Erythroblast (primary cell): Measurements from ENCODE around the gene OR8K3.

ENCODE experiments used
- GATA1 ChIP-seq: IDR thresholded peaks from 2 replicates; pipeline ENCODE4 v1.6.1; 2011; ENCODE audit warnings: low read depth, mild to moderate bottlenecking, control low read depth, low read length, moderate library complexity
- POLR2A ChIP-seq: IDR thresholded peaks from 2 replicates; pipeline ENCODE4 v1.6.1; 2011; ENCODE audit warnings: mild to moderate bottlenecking, low read length

DNA sequence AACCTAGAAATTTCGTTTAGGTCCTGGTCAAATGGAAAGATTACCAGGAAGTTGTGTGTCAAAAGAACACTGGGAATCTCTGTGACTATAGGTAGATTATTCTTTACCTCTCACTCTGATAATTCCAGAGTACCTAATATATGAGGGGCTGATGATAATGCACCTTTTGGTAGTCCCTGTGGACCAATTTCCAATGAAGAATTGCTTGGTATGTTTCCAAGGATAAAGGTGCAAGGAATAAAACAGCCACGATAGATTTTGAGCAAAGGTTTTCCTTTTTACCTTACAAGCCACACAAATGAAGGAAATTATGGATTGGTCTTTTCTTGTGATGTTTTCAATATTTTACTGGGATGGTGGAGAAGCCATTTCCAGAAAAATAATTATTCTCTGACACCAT is 22.8 kb upstream of the OR8K3 start, which contains the start of gene OR8H1:
- TF ChIP-seq POLR2A (no peak), GATA1 (no peak)
